Neutrophil (primary cell): ENCODE measurements around the gene SH3YL1.

Experiments
- H3K27ac ChIP-seq: fragments of 200-600 bp; sonication (generic); 2 replicates; pipeline ENCODE4 v1.5.1; 2016; ENCODE audit warnings: mild to moderate bottlenecking, moderate library complexity
- H3K27me3 ChIP-seq: fragments of 200-600 bp; sonication (generic); 2 replicates; pipeline ENCODE4 v1.6.0; 2016; ENCODE audit warnings: mild to moderate bottlenecking
- H3K36me3 ChIP-seq: fragments of 200-600 bp; sonication (generic); 2 replicates; pipeline ENCODE4 v1.5.1; 2017
- H3K4me1 ChIP-seq, 2 experiments: fragments of 200-600 bp in 1 of 2; sonication (generic) in 1 of 2; 1 replicate in 1 of 2; 2 replicates in 1 of 2; pipeline versions ENCODE4 v1.5.1 to v1.6.1; 2013 to 2016; ENCODE audit warnings: low read depth in 1 of 2, low read length in 1 of 2, mild to moderate bottlenecking in 1 of 2, moderate library complexity in 1 of 2; ENCODE audit not compliant: control insufficient read depth in 1 of 2, insufficient read depth in 1 of 2
- H3K4me3 ChIP-seq, 2 experiments: fragments of 200-600 bp in 1 of 2; sonication (generic) in 1 of 2; 1 replicate in 1 of 2; 2 replicates in 1 of 2; pipeline ENCODE4 v1.5.1; 2013 to 2016; ENCODE audit warnings: low read depth in 1 of 2, low read length in 1 of 2, mild to moderate bottlenecking in 1 of 2, moderate library complexity in 1 of 2
- H3K9me3 ChIP-seq: fragments of 200-600 bp; sonication (generic); 2 replicates; pipeline ENCODE4 v1.5.1; 2016
- CTCF ChIP-seq: fragments of 200-600 bp; sonication (generic); IDR thresholded peaks from 2 replicates; pipeline ENCODE4 v1.5.1; 2016; ENCODE audit warnings: antibody characterized with exemption

The SH3YL1 gene, protein sequence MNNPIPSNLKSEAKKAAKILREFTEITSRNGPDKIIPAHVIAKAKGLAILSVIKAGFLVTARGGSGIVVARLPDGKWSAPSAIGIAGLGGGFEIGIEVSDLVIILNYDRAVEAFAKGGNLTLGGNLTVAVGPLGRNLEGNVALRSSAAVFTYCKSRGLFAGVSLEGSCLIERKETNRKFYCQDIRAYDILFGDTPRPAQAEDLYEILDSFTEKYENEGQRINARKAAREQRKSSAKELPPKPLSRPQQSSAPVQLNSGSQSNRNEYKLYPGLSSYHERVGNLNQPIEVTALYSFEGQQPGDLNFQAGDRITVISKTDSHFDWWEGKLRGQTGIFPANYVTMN

DNA sequence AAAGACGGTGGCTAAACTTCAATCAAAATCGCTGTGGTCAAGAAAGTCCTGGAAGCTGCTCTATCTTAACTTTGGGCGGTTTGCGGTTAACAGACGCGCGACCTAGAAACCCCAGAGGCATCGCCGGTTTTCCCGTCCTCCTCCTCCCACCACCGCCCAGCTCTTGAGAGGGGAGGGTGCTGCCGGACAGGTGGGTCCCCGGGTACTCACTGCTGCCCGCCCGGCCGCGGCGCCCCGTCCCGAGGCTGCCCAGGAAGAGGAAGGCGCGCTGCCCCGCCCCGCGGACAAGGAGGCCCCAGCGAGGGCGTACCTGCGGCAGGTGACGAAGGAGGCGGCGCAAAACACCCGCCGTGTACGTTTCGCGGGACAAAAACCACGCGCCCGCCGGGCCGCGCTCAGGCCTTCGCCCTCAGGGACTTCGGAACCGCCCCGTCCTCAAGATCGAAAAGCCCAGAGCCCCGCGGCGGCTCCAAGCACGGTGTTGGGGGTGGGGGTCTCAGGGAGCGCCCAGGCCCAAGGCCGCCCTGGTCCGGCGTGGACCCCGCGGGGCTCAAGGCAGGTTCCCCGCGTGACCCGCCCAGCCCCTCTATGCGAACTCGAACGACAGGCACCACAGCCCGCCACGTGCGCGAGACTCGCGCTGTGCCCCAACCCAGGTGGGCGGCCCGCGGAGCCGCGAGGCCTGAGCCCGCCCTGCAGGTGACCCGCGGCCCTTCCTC is at the start of gene SH3YL1:
SH3YL1 (minus strand) TSS at position 259 of the 719 bp plus-strand sequence; CDS start at position 211, 48 bp downstream.
- Histone ChIP-seq H3K36me3 (no peaks in the 10 kb centered on the region), H3K9me3 (no peaks in the 10 kb centered on the region), H3K4me1 (peaks cover 18 to 19% of the 10 kb centered on the region in 2 experiments), H3K4me3 (peak within 1 kb of the TSS; percentile 74 to 91), H3K27me3 (peaks cover 14% of the 10 kb centered on the region), H3K27ac (peak within 1 kb of the TSS; percentile 68)
- TF ChIP-seq CTCF, result no peak

DNA sequence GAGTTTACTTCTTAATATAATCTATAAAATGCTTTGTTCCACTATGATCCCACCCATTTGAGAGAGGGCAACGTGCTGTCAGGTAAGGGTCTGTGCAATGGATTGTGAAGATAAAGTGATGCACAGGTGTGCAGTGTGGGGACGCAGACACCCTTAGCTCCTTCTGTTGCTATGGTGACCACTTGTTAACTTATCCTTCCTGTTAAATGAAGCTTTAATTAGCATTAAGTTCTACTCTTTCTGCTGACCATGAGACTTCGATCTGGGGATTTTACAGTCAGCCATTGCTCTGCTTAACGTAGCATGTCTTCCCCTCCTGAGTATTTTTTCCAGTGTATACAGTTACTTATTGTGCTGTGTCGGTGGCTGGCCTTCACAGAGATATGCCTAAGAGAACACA is 47.2 kb upstream of the SH3YL1 start:
- Histone ChIP-seq H3K4me1 (no peaks in the 10 kb centered on the region), H3K27me3 (no peaks in the 10 kb centered on the region), H3K27ac (no peak overlapping the region), H3K36me3 (no peaks in the 10 kb centered on the region), H3K4me3 (no peak overlapping the region), H3K9me3 (no peaks in the 10 kb centered on the region)
- no peak for TF ChIP-seq CTCF

GRCh38 chr2:309954-310510 is 46.2 kb upstream of the SH3YL1 start:
- H3K27ac ChIP-seq, result no peak overlapping the region
- H3K9me3 ChIP-seq, result no peaks in the 10 kb centered on the region
- H3K4me1 ChIP-seq, result no peaks in the 10 kb centered on the region
- no peak for TF ChIP-seq CTCF
- H3K27me3 ChIP-seq, result no peaks in the 10 kb centered on the region
- H3K4me3 ChIP-seq, result no peak overlapping the region
- no peaks in the 10 kb centered on the region for H3K36me3 ChIP-seq

GRCh38 chr2:309148-309953 is 45.5 kb upstream of the SH3YL1 start:
- no peak overlapping the region for H3K4me3 ChIP-seq
- no peak for TF ChIP-seq CTCF
- H3K4me1 ChIP-seq, result no peaks in the 10 kb centered on the region
- H3K27me3 ChIP-seq, result no peaks in the 10 kb centered on the region
- no peaks in the 10 kb centered on the region for H3K9me3 ChIP-seq
- H3K27ac ChIP-seq, result no peak overlapping the region
- no peaks in the 10 kb centered on the region for H3K36me3 ChIP-seq

DNA sequence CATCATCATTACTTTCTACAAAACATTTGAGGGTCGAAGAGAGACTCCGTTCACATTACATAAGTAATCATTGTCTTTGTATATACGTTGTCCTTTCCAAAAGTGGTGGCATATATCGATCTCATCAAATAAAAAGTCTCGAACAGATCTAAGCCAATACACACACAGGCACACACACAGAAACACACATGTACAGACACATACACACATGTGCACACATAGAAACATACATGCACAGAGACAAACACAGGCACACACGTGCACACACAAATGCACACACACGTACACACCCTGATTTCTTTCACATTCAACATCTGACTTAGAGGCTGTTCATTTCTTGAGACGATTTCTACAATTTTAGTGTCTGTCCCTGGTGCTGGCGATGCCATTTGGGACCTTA is 41.5 kb upstream of the SH3YL1 start:
- no peaks in the 10 kb centered on the region for H3K9me3 ChIP-seq
- H3K36me3 ChIP-seq, result no peaks in the 10 kb centered on the region
- TF ChIP-seq CTCF, result no peak
- no peaks in the 10 kb centered on the region for H3K27me3 ChIP-seq
- no peaks in the 10 kb centered on the region for H3K4me1 ChIP-seq
- no peak overlapping the region for H3K27ac ChIP-seq
- no peak overlapping the region for H3K4me3 ChIP-seq
